Heart right ventricle (tissue), 16 donors: ENCODE measurements around the gene MAP3K7CL. TPM values are rescaled to one million over a fixed set of nuclear protein-coding genes. Genes with fewer than 3 reads are reported as not detected.

ENCODE experiments used
- ATAC-seq, 8 donors: fragments of 200-7000 bp; cut with Tn5 transposase; one replicate each; pipeline ENCODE4 v1.9.1; 2020; ENCODE audit warnings: mild to moderate bottlenecking in 8 of 8, moderate library complexity in 8 of 8, moderate number of reproducible peaks in 1 of 8
- DNase-seq, 2 donors: peaks; one replicate each; pipeline ENCODE4 v3.0.0-alpha.2; 2020
- H3K27ac ChIP-seq, 10 donors: fragments of 200-600 bp; sonication (generic) in 2 of 10; one replicate each; pipeline versions ENCODE4 v1.5.0 to v1.8.0; 2020 to 2022; ENCODE audit warnings: mild to moderate bottlenecking in 3 of 10
- H3K27me3 ChIP-seq, 7 donors: fragments of 200-600 bp; one replicate each; pipeline ENCODE4 v1.8.0; 2021 to 2022; ENCODE audit warnings: mild to moderate bottlenecking in 2 of 7
- H3K36me3 ChIP-seq, 9 donors: fragments of 200-600 bp; sonication (generic) in 1 of 9; one replicate each; pipeline versions ENCODE4 v1.5.0 to v1.8.0; 2020 to 2022; ENCODE audit warnings: mild to moderate bottlenecking in 2 of 9
- H3K4me1 ChIP-seq, 9 donors: fragments of 200-600 bp; sonication (generic) in 1 of 9; one replicate each; pipeline versions ENCODE4 v1.5.0 to v1.8.0; 2020 to 2022; ENCODE audit warnings: mild to moderate bottlenecking in 4 of 9
- H3K4me3 ChIP-seq, 10 donors: fragments of 200-600 bp; sonication (generic) in 2 of 10; one replicate each; pipeline versions ENCODE4 v1.5.0 to v1.8.0; 2020 to 2022; ENCODE audit warnings: mild to moderate bottlenecking in 7 of 10, moderate library complexity in 2 of 10
- H3K9me3 ChIP-seq, 11 donors: fragments of 200-600 bp in 10 of 11; sonication (generic) in 2 of 11; one replicate each; pipeline versions ENCODE4 v1.5.0 to v1.8.0; 2013 to 2022; ENCODE audit warnings: mild to moderate bottlenecking in 2 of 11, control low read depth in 1 of 11, moderate library complexity in 1 of 11
- CTCF ChIP-seq, 9 donors: fragments of 200-600 bp; sonication (generic) in 2 of 9; IDR thresholded peaks; one replicate each; pipeline versions ENCODE4 v1.5.0 to v1.8.0; 2021 to 2022; ENCODE audit warnings: antibody characterized with exemption in 9 of 9, mild to moderate bottlenecking in 5 of 9, moderate library complexity in 1 of 9
- WGBS, 2 donors: extraction: QIAGEN DNeasy Blood & Tissue Kit; methylation state at CpG; one replicate each; pipeline ENCODE4 v1.1.7; 2013; ENCODE audit warnings: inconsistent platforms in 1 of 2; 5-methylcytosine and 5-hydroxymethylcytosine counted together
- intact Hi-C, 10 donors: fragments of 100-400 bp; cut with DNase I; formaldehyde crosslinking; loops; one replicate each; pipeline versions ENCODE4 v1.11.1 to v1.14.2; 2022
- polyA plus RNA-seq, 2 donors: library from polyadenylated mRNA; stranded (reverse); fragments of 200-250 nt; gene quantifications; one replicate each; pipeline ENCODE4 v1.2.3, GENCODE V29; 2013
- total RNA-seq, 10 donors: library from RNA; stranded (reverse); fragmentation: NEBNext Ultra II Directional in 3 of 10; extraction: Animal tissue kit (Norgen Biotek cat#: 25700) in 3 of 10; gene quantifications; one replicate each; pipeline versions ENCODE4 v1.2.1 to v1.2.4, GENCODE V29; 2021 to 2023
- donor health status: Arrhythmogenic right ventricular cardiomyopathy.
- donor health status: ischemic (EF 13 %, LVEDD 7.1; RV severe dilation, severe dysfunction).
- donor health status: healthy with polysubstance abuse.
- donor health status: DM: no; HTN: yes; CAD: no.
- donor health status: DM: no; HTN: no; CAD: no.
- donor health status: ischemic (EF 25% LVEDD 6.9; RV normal size, moderate dysfunction).
- donor health status: ischemic (EF 25% LVEDD 5.7; RV mildly dilated, moderate dysfunction).
- donor health status: healthy.
- donor health status: DM: yes; HTN: yes; CAD: no.
- donor health status: Ischemic cardiomyopathy.
- donor health status: ischemic (EF 35%, LVEDD 5.7; RV mildly dilated, moderate dysfunction).
- donor health status: nonischemic (EF 11% LVEDD 7.7; RV severe dilation, severe dysfunction).
- donor health status: DM: yes; HTN: yes; CAD: no.
- donor health status: PGD.
- donor health status: ischemic (EF 29% LVEDD 5.4; RV normal size, mild dysfunction).
- donor health status: nonischemic (EF 23%, LVEDD 6.1; RV moderate dilation, normal function).

Gene MAP3K7CL
- total and polyA plus RNA-seq, 12 donors: 0.64 to 62.1 (median 3.6) TPM

GRCh38 chr21:29195981-29196669 is 65.7 kb downstream of the MAP3K7CL start:
- WGBS, 2 donors: 27 to 47% methylated on average over 8 of the region's 8 CpGs
- DNase-seq (peak in 1 of 2 donors; percentile 56), ATAC-seq (peak; percentile 56 to 96 (median 90))
- H3K27ac ChIP-seq: peak overlapping the region in 8 of 10 donors; percentile 7 to 89 (median 46)
- intact Hi-C loops: no loop called here
- H3K4me3 ChIP-seq: peak overlapping the region in 6 of 10 donors; percentile 26 to 46 (median 44)
- no peaks in the 10 kb centered on the region for H3K27me3 ChIP-seq
- peak in 6 of 9 donors; percentile 14 to 56 (median 30) for TF ChIP-seq CTCF (IDR thresholded peaks at IDR 0.05)
- peaks cover 0 to 59% (median 4%) of the 10 kb centered on the region in 9 donors for H3K4me1 ChIP-seq
- no peaks in the 10 kb centered on the region for H3K36me3 ChIP-seq
- peaks cover 0 to 25% (median 9%) of the 10 kb centered on the region in 11 donors for H3K9me3 ChIP-seq

- ATAC-seq: no peak
- TF ChIP-seq CTCF (IDR thresholded peaks at IDR 0.05): no peak
- Histone ChIP-seq H3K36me3 (no peaks in the 10 kb centered on the region), H3K27ac (peak overlapping the region in 8 of 10 donors; percentile 7 to 89 (median 39)), H3K4me3 (peak overlapping the region in 6 of 10 donors; percentile 26 to 46 (median 44)), H3K4me1 (peaks cover 0 to 53% (median 4%) of the 10 kb centered on the region in 9 donors), H3K9me3 (peaks cover 0 to 31% (median 15%) of the 10 kb centered on the region in 11 donors), H3K27me3 (no peaks in the 10 kb centered on the region)
- intact Hi-C loops: no loop called here
- DNase-seq: no peak
- 51 to 71% methylated on average over 5 of the region's 5 CpGs for WGBS, 2 donors
Observed at GRCh38 chr21:29196670-29197191, 66.3 kb downstream of the MAP3K7CL start.

GRCh38 chr21:29201186-29201585 is 70.7 kb downstream of the MAP3K7CL start:
- DNase-seq (no peak), ATAC-seq (no peak)
- no peak overlapping the region for H3K4me3 ChIP-seq
- H3K27me3 ChIP-seq: no peaks in the 10 kb centered on the region
- intact Hi-C loops: no loop called here
- H3K9me3 ChIP-seq: peaks cover 0 to 41% (median 21%) of the 10 kb centered on the region in 11 donors
- H3K4me1 ChIP-seq: peaks cover 0 to 17% (median 0%) of the 10 kb centered on the region in 9 donors
- H3K27ac ChIP-seq: no peak overlapping the region
- no peaks in the 10 kb centered on the region for H3K36me3 ChIP-seq
- no peak for TF ChIP-seq CTCF (IDR thresholded peaks at IDR 0.05)

- no peak for TF ChIP-seq CTCF (IDR thresholded peaks at IDR 0.05)
- Histone ChIP-seq H3K9me3 (peaks cover 0 to 26% (median 19%) of the 10 kb centered on the region in 11 donors), H3K27me3 (no peaks in the 10 kb centered on the region), H3K4me3 (no peak overlapping the region), H3K36me3 (no peaks in the 10 kb centered on the region), H3K4me1 (peaks cover 0 to 34% (median 5%) of the 10 kb centered on the region in 9 donors), H3K27ac (no peak overlapping the region)
- WGBS, 2 donors: 93 to 94% methylated on average over 5 of the region's 5 CpGs
- DNase-seq (no peak), ATAC-seq (no peak)
- intact Hi-C loops: no loop called here
Observed at GRCh38 chr21:29205009-29205408, 74.6 kb downstream of the MAP3K7CL start.
